Measurements from ENCODE around the gene ZNF318. TPM values are rescaled to one million over a fixed set of nuclear protein-coding genes. Genes with fewer than 3 reads are reported as not detected.

ZNF318 gene
- total and polyA plus RNA-seq, 10 of the 15 experiments (the other 5 are each of a cell fraction or from before 2014, with no cell fraction given), result 3.4 to 79.8 (median 13.7) TPM

GRCh38 chr6:43386492-43386891, 17.0 kb upstream of the ZNF318 start:
- no peaks in the 10 kb centered on the region for H4K20me1 ChIP-seq (ENCODE audit: control insufficient read depth, insufficient read depth)
- H2AFZ ChIP-seq (ENCODE audit: control insufficient read depth, low read depth, low read length), result no peak overlapping the region
- peak overlapping the region; percentile 86; the same call in 1 of the 2 replicates for H3K27ac ChIP-seq (ENCODE audit: control insufficient read depth, insufficient read depth)
- WGBS (ENCODE audit: insufficient coverage, insufficient replicate concordance, low lambda C conversion rate, missing lambda C conversion rate), result 8% methylated on average over 1 of the region's 1 CpG
- ChIA-PET SMC1A (ENCODE audit: uncharacterized antibody, unreplicated experiment) (interaction anchor here (0.7 to 27.6 kb wide), 9 partner anchors 9 to 119 kb away, joined by 3 to 616 read pairs (median 5); partner anchors contain the start of genes CRIP3 and ZNF318), POLR2A (interaction anchor here (0.5 to 1.7 kb wide), 6 partner anchors 9 to 120 kb away, joined by 3 to 8 read pairs (median 4); partner anchors contain the start of gene ZNF318), RAD21 (ENCODE audit: unreplicated experiment) (interaction anchor here (0.6 to 2.8 kb wide), 12 partner anchors 9 to 120 kb away, joined by 3 to 14 read pairs (median 4); partner anchors contain the start of genes CRIP3 and ZNF318), CTCF (interaction anchor here (0.6 to 2.0 kb wide), 29 partner anchors 9 to 133 kb away, joined by 3 to 26 read pairs (median 4); partner anchors contain the start of genes ABCC10, CRIP3, LRRC73 and TJAP1)
- peaks cover 22% of the 10 kb centered on the region for H3K79me2 ChIP-seq (ENCODE audit: control insufficient read depth, insufficient read depth, low read length)
- DNase-seq (ENCODE audit: low read depth, low spot score) (no peak), FAIRE-seq (peak; percentile 64), ATAC-seq (no peak)
- TF ChIP-seq RCOR1 (conservative IDR thresholded peaks at IDR 0.05; ENCODE audit: low read depth, low read length) (no peak), ZNF592 (IDR thresholded peaks at IDR 0.05) (0 out of 2 replicates have a peak, but pooled peaks have one; percentile 37), ZNF207 (IDR thresholded peaks at IDR 0.05; ENCODE audit: borderline replicate concordance) (no peak), NR2F1 (conservative IDR thresholded peaks at IDR 0.05) (0 out of 2 replicates have a peak, but pooled peaks have one; percentile 15), PKNOX1 (IDR thresholded peaks at IDR 0.05) (peak; percentile 38; the same call in 1 of the 2 replicates), CTCF (IDR thresholded peaks at IDR 0.05 in 2 of 3, conservative IDR thresholded peaks at IDR 0.05 in 1 of 3; ENCODE audit: control insufficient read depth in 2 of 3, extremely low read depth in 1 of 3, insufficient read depth in 1 of 3, low read depth in 3 of 3, low read length in 3 of 3) (peak; percentile 20 to 47 (median 39); a peak in 4 of 6 replicates), RAD21 (IDR thresholded peaks at IDR 0.05; ENCODE audit: insufficient read depth, low read depth, low read length) (peak; percentile 54; the same call in 1 of the 2 replicates), SMC3 (IDR thresholded peaks at IDR 0.05; ENCODE audit: borderline replicate concordance, low read length) (peak; percentile 52; the same call in 1 of the 2 replicates), PRDM15 (CRISPR knock-in tag; IDR thresholded peaks at IDR 0.05) (no peak)
- no peaks in the 10 kb centered on the region for H3K27me3 ChIP-seq (replicated peaks in 1 of 2; ENCODE audit: control insufficient read depth in 2 of 2, insufficient read depth in 2 of 2, low read length in 1 of 2)
- H3K36me3 ChIP-seq (ENCODE audit: control insufficient read depth in 2 of 2, insufficient read depth in 2 of 2, low read length in 1 of 2), result no peaks in the 10 kb centered on the region
- H3K4me3 ChIP-seq, result no peak overlapping the region
- 0 out of 2 replicates have a peak overlapping the region, but pooled peaks have one; percentile 14 for H3K4me2 ChIP-seq (ENCODE audit: control insufficient read depth, insufficient read depth)
- intact Hi-C loops (cut with micrococcal nuclease; ENCODE audit: unreplicated experiment), result loop anchor here (10.0 kb wide), 1 partner anchor 612 kb away; no protein-coding TSS in a partner anchor
- H3K9me3 ChIP-seq (replicated peaks; ENCODE audit: control insufficient read depth, insufficient read depth, low read length), result no peaks in the 10 kb centered on the region
- H3K4me1 ChIP-seq (ENCODE audit: control insufficient read depth, insufficient read depth, low read length), result peaks cover 41% of the 10 kb centered on the region
- H3K9ac ChIP-seq (ENCODE audit: control insufficient read depth, insufficient read depth, low read length), result no peak overlapping the region; the same call in 1 of the 2 replicates
- in situ Hi-C loops (cut with MboI), result no loop called here
- BruUV-seq (replicated peaks), result no TSS peak
